Mesothelial cell of epicardium (in vitro differentiated cells): ENCODE results near the gene CHRNA1. TPM values are rescaled to one million over a fixed set of nuclear protein-coding genes. Genes with fewer than 3 reads are reported as not detected.

Experiments used
- DNase-seq, 2 experiments: peaks; one replicate each; pipeline ENCODE4 v3.0.0; 2021; ENCODE audit warnings: low spot score in 2 of 2; ENCODE audit not compliant: unreplicated experiment in 2 of 2
- H3K27ac Mint-ChIP-seq: 2 replicates; pipeline ENCODE4 v1.8.0; 2021; ENCODE audit warnings: mixed read lengths
- H3K27me3 Mint-ChIP-seq: 2 replicates; pipeline ENCODE4 v1.8.0; 2021; ENCODE audit warnings: low read depth, mixed read lengths
- H3K36me3 Mint-ChIP-seq: 2 replicates; pipeline ENCODE4 v1.8.0; 2021; ENCODE audit warnings: mixed read lengths
- H3K4me1 Mint-ChIP-seq: 2 replicates; pipeline ENCODE4 v1.8.0; 2021; ENCODE audit warnings: mixed read lengths
- H3K4me3 Mint-ChIP-seq: 2 replicates; pipeline ENCODE4 v1.8.0; 2021; ENCODE audit warnings: mild to moderate bottlenecking, moderate library complexity, mixed read lengths
- H3K9me3 Mint-ChIP-seq: 2 replicates; pipeline ENCODE4 v1.8.0; 2021; ENCODE audit warnings: mixed read lengths
- total RNA-seq: library from RNA; stranded (reverse); gene quantifications from 3 replicates; pipeline ENCODE4 v1.2.1, GENCODE V29; 2021
- TF ChIP-seq, protein P1 (sequence below): fragments of 200-600 bp; sonication (generic); IDR thresholded peaks from one replicate; pipeline ENCODE4 v1.5.0; 2021; ENCODE audit warnings: antibody characterized with exemption; ENCODE audit not compliant: unreplicated experiment

Gene CHRNA1
- total RNA-seq, 1 donor from 2014 or later = 0.16 TPM

GRCh38 chr2:174738841-174739240, 25.4 kb downstream of the CHRNA1 start:
- no peaks in the 10 kb centered on the region for H3K9me3 Mint-ChIP-seq
- no peaks in the 10 kb centered on the region for H3K4me1 Mint-ChIP-seq
- no peaks in the 10 kb centered on the region for H3K27me3 Mint-ChIP-seq
- no peak for DNase-seq
- no peak overlapping the region for H3K4me3 Mint-ChIP-seq
- TF ChIP-seq, protein P1, sequence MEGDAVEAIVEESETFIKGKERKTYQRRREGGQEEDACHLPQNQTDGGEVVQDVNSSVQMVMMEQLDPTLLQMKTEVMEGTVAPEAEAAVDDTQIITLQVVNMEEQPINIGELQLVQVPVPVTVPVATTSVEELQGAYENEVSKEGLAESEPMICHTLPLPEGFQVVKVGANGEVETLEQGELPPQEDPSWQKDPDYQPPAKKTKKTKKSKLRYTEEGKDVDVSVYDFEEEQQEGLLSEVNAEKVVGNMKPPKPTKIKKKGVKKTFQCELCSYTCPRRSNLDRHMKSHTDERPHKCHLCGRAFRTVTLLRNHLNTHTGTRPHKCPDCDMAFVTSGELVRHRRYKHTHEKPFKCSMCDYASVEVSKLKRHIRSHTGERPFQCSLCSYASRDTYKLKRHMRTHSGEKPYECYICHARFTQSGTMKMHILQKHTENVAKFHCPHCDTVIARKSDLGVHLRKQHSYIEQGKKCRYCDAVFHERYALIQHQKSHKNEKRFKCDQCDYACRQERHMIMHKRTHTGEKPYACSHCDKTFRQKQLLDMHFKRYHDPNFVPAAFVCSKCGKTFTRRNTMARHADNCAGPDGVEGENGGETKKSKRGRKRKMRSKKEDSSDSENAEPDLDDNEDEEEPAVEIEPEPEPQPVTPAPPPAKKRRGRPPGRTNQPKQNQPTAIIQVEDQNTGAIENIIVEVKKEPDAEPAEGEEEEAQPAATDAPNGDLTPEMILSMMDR = no peak
- no peak overlapping the region for H3K27ac Mint-ChIP-seq
- no peaks in the 10 kb centered on the region for H3K36me3 Mint-ChIP-seq

DNA sequence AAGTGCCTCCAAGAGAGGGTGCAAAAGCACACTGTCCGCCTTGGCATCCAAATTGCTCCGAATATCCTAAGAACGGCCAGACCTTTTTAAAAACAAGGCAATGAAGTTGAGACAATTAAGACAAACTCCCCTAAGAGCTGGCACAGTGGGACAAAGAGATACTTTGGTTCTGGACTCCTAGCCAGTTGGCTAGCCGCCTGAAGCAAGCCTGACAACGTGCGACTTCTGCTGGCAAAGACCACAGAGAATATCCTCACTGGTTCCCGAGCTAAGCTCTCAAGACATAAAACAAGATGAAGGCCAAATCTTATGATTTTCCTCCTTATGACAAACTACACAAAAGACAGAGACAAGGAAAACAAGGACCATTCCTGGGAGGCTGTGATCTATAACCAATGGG, 32.7 kb downstream of the CHRNA1 start:
- H3K9me3 Mint-ChIP-seq = no peaks in the 10 kb centered on the region
- TF ChIP-seq, protein P1 = no peak
- no peak overlapping the region for H3K27ac Mint-ChIP-seq
- H3K36me3 Mint-ChIP-seq = no peaks in the 10 kb centered on the region
- DNase-seq = no peak
- H3K4me3 Mint-ChIP-seq = no peak overlapping the region
- no peaks in the 10 kb centered on the region for H3K27me3 Mint-ChIP-seq
- no peaks in the 10 kb centered on the region for H3K4me1 Mint-ChIP-seq

GRCh38 chr2:174730698-174731018, 33.6 kb downstream of the CHRNA1 start:
- H3K4me3 Mint-ChIP-seq = no peak overlapping the region
- H3K9me3 Mint-ChIP-seq = no peaks in the 10 kb centered on the region
- no peak for DNase-seq
- TF ChIP-seq, protein P1 = no peak
- H3K36me3 Mint-ChIP-seq = no peaks in the 10 kb centered on the region
- no peaks in the 10 kb centered on the region for H3K27me3 Mint-ChIP-seq
- no peaks in the 10 kb centered on the region for H3K4me1 Mint-ChIP-seq
- no peak overlapping the region for H3K27ac Mint-ChIP-seq

GRCh38 chr2:174729797-174730697, 34.2 kb downstream of the CHRNA1 start:
- Mint-ChIP-seq H3K36me3 (no peaks in the 10 kb centered on the region), H3K27ac (no peak overlapping the region), H3K9me3 (no peaks in the 10 kb centered on the region), H3K4me1 (no peaks in the 10 kb centered on the region), H3K4me3 (peak overlapping the region; percentile 2), H3K27me3 (no peaks in the 10 kb centered on the region)
- no peak for DNase-seq
- TF ChIP-seq, protein P1 = no peak

GRCh38 chr2:174728096-174728495, 36.2 kb downstream of the CHRNA1 start:
- H3K27me3 Mint-ChIP-seq = no peaks in the 10 kb centered on the region
- no peaks in the 10 kb centered on the region for H3K4me1 Mint-ChIP-seq
- no peak for DNase-seq
- H3K36me3 Mint-ChIP-seq = no peaks in the 10 kb centered on the region
- TF ChIP-seq, protein P1 = no peak
- no peak overlapping the region for H3K4me3 Mint-ChIP-seq
- H3K27ac Mint-ChIP-seq = no peak overlapping the region
- no peaks in the 10 kb centered on the region for H3K9me3 Mint-ChIP-seq
